GM18507 (cell line): ENCODE measurements around the gene NOS3.
"Not testable (repeated sequence)": the region's sequence is repeated elsewhere in the genome, so short reads cannot be mapped to it uniquely, and the experiment has no call there.

Source experiments
- DNase-seq: peaks from one replicate; pipeline ENCODE4 v3.0.0; 2011; ENCODE audit warnings: low read depth; ENCODE audit not compliant: insufficient read length; ENCODE audit errors: extremely low spot score
- FAIRE-seq: peaks from 2 replicates; lab custom pipeline; 2011; peaks lifted over from hg19 to GRCh38; lab: Jason Lieb, UNC

The NOS3 gene

DNA sequence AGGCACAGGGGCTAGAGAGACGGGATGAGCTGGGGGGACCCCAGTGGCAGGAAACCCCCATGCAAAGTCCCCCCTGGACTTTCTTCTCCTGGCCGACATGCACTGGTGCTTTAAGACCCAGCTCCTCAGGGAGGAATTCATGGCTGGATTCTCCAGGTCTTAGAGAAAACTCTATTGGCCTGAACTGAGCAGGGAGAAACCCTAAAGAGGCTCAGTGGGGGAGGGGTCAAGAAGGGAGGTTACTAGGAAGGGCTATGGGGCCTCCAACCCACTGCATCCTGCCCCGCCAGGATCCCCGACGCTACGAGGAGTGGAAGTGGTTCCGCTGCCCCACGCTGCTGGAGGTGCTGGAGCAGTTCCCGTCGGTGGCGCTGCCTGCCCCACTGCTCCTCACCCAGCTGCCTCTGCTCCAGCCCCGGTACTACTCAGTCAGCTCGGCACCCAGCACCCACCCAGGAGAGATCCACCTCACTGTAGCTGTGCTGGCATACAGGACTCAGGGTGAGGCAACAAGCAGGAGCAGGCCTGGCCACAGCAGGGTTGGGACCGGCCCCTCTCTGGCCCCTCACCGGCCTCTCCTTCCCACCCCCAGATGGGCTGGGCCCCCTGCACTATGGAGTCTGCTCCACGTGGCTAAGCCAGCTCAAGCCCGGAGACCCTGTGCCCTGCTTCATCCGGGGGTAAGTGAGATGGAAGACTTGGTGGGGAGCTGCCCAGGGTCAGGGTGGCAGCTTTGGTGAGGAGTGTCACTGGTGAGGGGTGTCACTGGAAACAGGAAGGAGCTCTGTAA lies 19.7 kb downstream of the NOS3 start:
- FAIRE-seq (no peak), DNase-seq (no peak)

GRCh38 chr7:151011097-151011409 lies 20.2 kb downstream of the NOS3 start:
- FAIRE-seq (no peak), DNase-seq (no peak)

DNA sequence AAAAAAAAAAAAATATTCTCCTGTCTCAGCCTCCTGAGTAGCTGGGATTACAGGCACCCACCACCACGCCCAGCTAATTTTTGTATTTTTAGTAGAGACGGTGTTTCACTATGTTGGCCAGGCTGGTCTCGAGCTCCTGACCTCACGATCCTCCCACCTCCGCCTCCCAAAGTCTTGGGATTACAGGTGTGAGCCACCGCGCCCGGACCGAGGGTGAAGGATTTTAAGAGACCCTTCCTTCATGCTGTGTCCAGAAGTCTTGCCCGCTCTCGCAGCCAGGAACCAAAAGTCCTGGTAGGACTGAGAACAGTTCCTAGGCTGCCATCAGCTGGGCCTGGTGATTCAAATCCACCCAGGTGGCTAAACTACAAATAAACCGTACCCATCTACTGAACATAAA lies 20.8 kb downstream of the NOS3 start:
- FAIRE-seq, DNase-seq: not testable (repeated sequence)

DNA sequence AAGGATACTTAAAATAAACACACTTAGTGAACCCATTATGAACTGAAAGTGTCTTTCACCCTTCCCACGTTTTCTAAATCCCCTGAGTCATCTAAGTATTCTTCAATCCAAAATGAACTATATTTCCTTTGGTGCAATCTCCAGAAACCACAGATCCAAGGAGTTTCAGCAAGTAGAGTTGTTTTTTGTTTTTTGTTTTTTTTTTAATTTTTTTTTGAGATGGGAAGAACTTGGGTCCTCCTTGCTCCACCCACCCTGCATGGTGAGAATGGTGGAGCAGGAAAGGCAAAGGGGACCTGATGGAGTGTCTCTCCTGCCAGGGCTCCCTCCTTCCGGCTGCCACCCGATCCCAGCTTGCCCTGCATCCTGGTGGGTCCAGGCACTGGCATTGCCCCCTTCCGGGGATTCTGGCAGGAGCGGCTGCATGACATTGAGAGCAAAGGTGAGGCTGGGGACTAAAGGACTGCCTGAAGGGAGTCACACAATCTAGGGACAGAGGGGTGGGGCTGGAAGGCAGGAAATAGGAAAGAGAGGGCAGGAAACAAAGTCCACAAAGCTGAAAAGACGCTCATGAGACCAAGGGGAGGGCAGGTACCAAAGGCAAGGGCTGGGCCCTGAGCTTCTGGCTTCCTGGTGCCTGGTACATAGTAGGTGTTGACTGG lies 21.3 kb downstream of the NOS3 start:
- DNase-seq (no peak), FAIRE-seq (no peak)

- DNase-seq (no peak), FAIRE-seq (no peak)
Observed at GRCh38 chr7:151012911-151013347, 22.1 kb downstream of the NOS3 start.

DNA sequence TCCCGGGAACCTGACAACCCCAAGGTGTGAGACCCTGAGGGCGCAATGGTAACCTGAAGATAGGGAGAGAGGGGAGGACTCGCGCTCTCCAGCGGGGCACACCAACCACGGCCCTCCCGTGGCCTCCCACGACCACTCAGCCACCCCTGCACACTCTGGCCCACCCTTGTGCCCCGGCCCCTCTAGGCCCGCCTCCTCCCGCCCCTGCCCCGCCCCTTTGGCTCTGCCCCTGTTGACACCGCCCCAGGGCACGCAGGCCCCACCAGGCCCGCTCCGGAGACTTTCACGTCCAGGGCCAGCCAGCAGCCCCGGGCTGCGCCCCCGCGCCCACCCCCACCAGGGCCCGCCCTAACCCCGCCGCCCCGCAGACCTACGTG lies 22.5 kb downstream of the NOS3 start:
- no peak for DNase-seq
- FAIRE-seq: no peak

- peak; percentile 56 for DNase-seq
- peak; percentile 76 for FAIRE-seq
Observed at GRCh38 chr7:151013733-151014497, 23.1 kb downstream of the NOS3 start.

DNA sequence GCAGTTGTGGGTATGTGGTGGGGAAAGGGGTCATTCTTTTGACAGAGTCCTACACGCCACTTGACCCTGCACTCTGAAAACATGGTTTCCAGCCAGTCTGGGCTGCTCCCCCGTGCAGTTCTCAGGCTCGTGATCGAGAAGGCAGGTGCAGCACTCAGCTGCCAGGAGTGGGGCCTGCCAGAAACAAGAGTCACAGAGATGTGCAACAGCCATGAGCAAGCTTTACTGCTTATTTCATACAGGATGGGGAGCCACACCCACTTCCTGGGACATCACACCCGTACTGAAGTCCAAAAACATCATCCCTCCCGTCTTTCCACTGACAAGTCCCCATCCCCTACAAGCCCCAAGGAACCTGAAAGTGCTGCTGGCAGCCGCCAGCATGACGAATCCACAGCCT lies 24.1 kb downstream of the NOS3 start:
- no peak for DNase-seq
- no peak for FAIRE-seq

- FAIRE-seq (no peak), DNase-seq (no peak)
Observed at GRCh38 chr7:151015967-151016366, 25.1 kb downstream of the NOS3 start.

DNA sequence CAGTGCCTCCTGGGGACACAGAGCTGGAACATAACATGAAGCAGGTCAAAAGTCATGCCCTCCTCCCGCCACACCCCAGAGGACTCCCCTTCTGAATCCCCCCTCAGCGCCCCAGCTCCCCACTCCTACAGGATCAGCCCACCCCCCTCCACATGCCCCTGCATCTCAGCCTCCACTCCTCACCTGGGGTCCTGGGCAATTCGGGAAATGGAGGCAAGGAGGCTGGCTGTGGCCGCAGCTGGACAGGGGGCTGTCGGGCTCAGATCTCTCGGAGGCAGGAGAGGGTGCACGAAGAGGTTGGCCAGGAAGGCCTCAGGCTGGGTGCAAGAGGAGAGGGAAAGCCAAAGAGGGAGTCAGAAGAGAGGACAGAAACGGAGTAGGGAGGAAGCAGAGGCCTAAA lies 25.7 kb downstream of the NOS3 start:
- DNase-seq: no peak
- FAIRE-seq: no peak

DNA sequence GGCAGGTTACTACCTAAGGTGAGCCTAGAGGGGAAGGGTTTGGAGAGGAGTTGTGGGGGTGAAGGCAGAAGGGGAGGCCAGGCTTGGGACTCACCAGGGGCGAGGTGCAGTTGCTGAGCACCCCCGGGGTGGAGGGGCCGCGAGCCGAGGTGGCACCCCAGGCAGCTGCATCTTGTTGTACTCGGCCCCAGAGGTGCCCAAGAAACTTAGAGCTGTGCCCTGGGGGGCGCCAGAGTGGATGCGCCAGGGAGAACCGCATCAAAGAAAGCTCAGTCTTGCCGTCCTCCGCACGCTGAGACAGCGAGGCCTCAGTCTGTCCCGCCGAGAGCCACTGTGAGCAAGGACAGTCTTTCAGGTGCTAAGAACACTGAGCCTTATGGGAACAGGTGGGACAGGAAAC lies 26.1 kb downstream of the NOS3 start:
- no peak for DNase-seq
- FAIRE-seq: no peak

GRCh38 chr7:151017370-151017952 lies 26.6 kb downstream of the NOS3 start:
- DNase-seq: no peak
- no peak for FAIRE-seq

GRCh38 chr7:151017953-151018420 lies 27.2 kb downstream of the NOS3 start:
- FAIRE-seq: no peak
- peak; percentile 46 for DNase-seq

DNA sequence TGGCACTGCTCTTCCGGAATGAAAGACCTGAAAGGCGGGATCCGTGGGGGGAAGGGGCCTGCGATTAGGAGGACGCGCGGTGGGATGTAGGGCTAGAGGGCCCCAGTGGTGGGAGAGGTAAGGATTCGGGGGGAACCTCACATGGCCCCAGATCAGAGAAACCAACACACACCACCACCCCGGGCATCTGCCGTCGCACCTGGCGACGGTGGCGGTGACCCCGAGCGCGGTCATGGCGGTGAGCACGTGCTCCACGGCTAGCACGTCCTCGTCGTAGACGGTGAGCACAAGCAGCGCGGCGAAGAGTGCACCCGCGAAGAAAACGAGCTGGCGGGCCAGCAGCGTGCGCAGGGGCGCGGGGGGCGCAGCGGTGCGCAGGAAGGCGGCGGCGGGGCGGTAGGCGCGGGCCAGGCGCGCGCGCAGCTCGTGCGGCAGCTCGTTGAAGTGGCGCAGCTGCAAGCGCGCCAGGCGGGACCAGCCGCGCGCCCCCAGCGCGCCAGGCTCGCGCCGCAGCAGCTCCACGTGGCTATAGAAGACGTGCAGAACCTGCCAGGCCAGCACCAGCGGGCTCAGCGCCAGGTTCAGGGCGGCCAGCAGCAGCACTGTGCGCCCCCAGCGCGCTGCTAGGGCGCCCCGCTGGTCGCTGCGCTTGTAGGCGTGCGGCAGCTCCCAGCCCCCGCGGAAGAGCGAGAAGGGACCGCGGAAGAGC lies 27.8 kb downstream of the NOS3 start:
- no peak for FAIRE-seq

DNA sequence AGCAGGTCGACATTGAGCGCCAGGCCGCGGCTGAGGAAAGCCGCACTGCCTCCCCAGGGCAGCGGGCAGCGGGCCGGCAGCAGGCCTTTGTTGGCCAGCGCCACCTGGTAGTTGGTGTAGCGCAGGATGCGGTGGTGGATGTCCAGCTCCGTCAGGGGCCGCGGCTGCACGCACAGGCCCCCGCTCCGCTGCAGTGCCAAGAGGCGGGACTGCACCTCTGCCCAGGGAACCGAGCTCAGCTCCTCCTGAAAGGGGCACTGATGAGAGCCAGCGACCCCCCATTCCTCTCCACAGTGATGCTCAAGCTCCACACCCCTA lies 28.3 kb downstream of the NOS3 start:
- DNase-seq (no peak), FAIRE-seq (no peak)

More for the DNA sequence above, 27.8 kb downstream of the NOS3 start:
- DNase-seq: no peak

GRCh38 chr7:151020231-151020630 lies 29.4 kb downstream of the NOS3 start:
- DNase-seq (no peak), FAIRE-seq (no peak)

GRCh38 chr7:151023232-151023631 lies 32.4 kb downstream of the NOS3 start:
- FAIRE-seq: no peak

GRCh38 chr7:151024435-151025056 lies 33.7 kb downstream of the NOS3 start, which contains the start of gene ATG9B:
Gene ATG9B (minus strand): TSS chr7:151024494. CDS start chr7:151024423, 71 bp downstream.
- DNase-seq (no peak), FAIRE-seq (no peak)

More at GRCh38 chr7:151023232-151023631, 32.4 kb downstream of the NOS3 start:
- no peak for DNase-seq
